ENCODE measurements around the gene AGER.

Gene AGER

GRCh38 chr6:32223258-32224235 is 39.5 kb upstream of the AGER start, which contains the start of gene NOTCH4:
Gene NOTCH4 (minus strand): TSS chr6:32224067. CDS start chr6:32223928, 139 bp downstream.
- Histone ChIP-seq H3K9me3 (ENCODE audit: insufficient read depth, low read length) (no peaks in the 10 kb centered on the region), H3K27ac (ENCODE audit: low read depth, low read length) (no peak within 1 kb of the TSS), H3F3A (ENCODE audit: insufficient read depth) (no peaks in the 10 kb centered on the region), H3K9me2 (replicated peaks; ENCODE audit: insufficient read depth, low read length) (no peaks in the 10 kb centered on the region), H3K36me3 (ENCODE audit: low read length) (no peaks in the 10 kb centered on the region), H3K27me3 (ENCODE audit: low read length) (no peaks in the 10 kb centered on the region), H4K20me1 (ENCODE audit: low read depth, low read length) (no peaks in the 10 kb centered on the region), H3K4me3 (ENCODE audit: insufficient read depth, low read length, poor library complexity, severe bottlenecking) (no peak within 1 kb of the TSS), H3K79me2 (ENCODE audit: insufficient read depth, low read length) (no peaks in the 10 kb centered on the region), H2AFZ (ENCODE audit: low read depth, low read length, severe bottlenecking) (no peak within 1 kb of the TSS), H3K4me2 (ENCODE audit: low read depth, low read length, poor library complexity, severe bottlenecking) (no peak within 1 kb of the TSS), H3K9ac (ENCODE audit: low read length) (no peak within 1 kb of the TSS)
- TF ChIP-seq CTCF (IDR thresholded peaks at IDR 0.05; ENCODE audit: insufficient read depth, low read length, poor library complexity, severe bottlenecking): no peak
- TF ChIP-seq EZH2phosphoT487 (conservative IDR thresholded peaks at IDR 0.05; ENCODE audit: low read length): no peak

DNA sequence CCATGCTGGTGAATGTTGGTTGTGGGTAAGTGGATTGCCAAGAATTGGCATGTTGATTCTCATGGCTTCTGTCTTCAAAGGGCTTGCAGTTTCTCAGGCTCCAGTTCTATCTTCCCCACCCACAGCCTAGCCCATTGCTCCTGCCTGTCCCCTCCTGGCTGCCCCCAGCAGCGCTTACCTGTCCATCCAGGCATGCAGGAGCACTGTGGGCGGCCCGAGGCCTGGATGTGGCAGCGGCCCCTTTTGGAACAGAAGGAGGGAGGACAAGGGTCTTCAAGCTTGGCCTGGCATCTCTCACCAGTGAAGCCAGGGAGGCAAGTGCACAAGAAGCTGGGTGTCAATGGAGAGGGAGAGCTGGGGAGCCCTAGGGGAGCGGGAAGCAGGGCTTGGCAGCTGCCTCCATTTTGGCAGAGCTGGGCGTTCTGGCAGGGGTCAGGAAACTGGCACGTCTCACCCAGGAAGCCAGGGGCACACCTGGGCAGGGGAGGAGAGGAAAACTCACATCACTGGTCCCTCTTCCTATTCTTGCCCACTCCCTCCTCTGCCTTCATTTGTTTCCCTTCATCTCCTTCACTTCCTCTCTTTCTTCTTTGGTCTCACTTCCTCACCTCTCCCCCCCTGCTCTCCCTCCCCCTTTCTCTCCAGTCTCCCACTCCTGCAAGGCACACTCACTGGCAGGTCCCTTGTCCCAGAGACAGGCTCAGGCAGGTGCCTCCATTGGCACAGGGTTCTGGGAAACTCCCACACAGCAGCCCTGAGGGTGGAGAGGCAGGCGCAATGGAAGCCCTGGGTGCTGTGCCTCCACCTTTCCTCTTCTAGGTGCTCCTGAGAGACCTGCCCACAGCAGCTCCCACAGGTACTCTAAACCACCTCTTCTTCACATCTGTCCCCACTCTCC is 38.5 kb upstream of the AGER start:
- Histone ChIP-seq H4K20me1 (ENCODE audit: low read depth, low read length) (no peaks in the 10 kb centered on the region), H2AFZ (ENCODE audit: low read depth, low read length, severe bottlenecking) (no peak overlapping the region), H3K4me2 (ENCODE audit: low read depth, low read length, poor library complexity, severe bottlenecking) (no peak overlapping the region), H3K9ac (ENCODE audit: low read length) (no peak overlapping the region), H3K36me3 (ENCODE audit: low read length) (no peaks in the 10 kb centered on the region), H3K9me2 (replicated peaks; ENCODE audit: insufficient read depth, low read length) (no peaks in the 10 kb centered on the region), H3K27me3 (ENCODE audit: low read length) (no peaks in the 10 kb centered on the region), H3K27ac (ENCODE audit: low read depth, low read length) (no peak overlapping the region), H3K9me3 (ENCODE audit: insufficient read depth, low read length) (no peaks in the 10 kb centered on the region), H3K79me2 (ENCODE audit: insufficient read depth, low read length) (no peaks in the 10 kb centered on the region), H3F3A (ENCODE audit: insufficient read depth) (no peaks in the 10 kb centered on the region), H3K4me3 (ENCODE audit: insufficient read depth, low read length, poor library complexity, severe bottlenecking) (no peak overlapping the region)
- TF ChIP-seq EZH2phosphoT487 (conservative IDR thresholded peaks at IDR 0.05; ENCODE audit: low read length) (no peak), CTCF (IDR thresholded peaks at IDR 0.05; ENCODE audit: insufficient read depth, low read length, poor library complexity, severe bottlenecking) (no peak)

- no peak for TF ChIP-seq EZH2phosphoT487 (conservative IDR thresholded peaks at IDR 0.05; ENCODE audit: low read length)
- TF ChIP-seq CTCF (IDR thresholded peaks at IDR 0.05; ENCODE audit: insufficient read depth, low read length, poor library complexity, severe bottlenecking): no peak
- H3K9me2 ChIP-seq (replicated peaks; ENCODE audit: insufficient read depth, low read length): no peaks in the 10 kb centered on the region
- no peak overlapping the region for H3K9ac ChIP-seq (ENCODE audit: low read length)
- H2AFZ ChIP-seq (ENCODE audit: low read depth, low read length, severe bottlenecking): no peak overlapping the region
- H3F3A ChIP-seq (ENCODE audit: insufficient read depth): no peaks in the 10 kb centered on the region
- no peak overlapping the region for H3K4me2 ChIP-seq (ENCODE audit: low read depth, low read length, poor library complexity, severe bottlenecking)
- H3K36me3 ChIP-seq (ENCODE audit: low read length): no peaks in the 10 kb centered on the region
- no peaks in the 10 kb centered on the region for H3K9me3 ChIP-seq (ENCODE audit: insufficient read depth, low read length)
- H3K27me3 ChIP-seq (ENCODE audit: low read length): no peaks in the 10 kb centered on the region
- no peaks in the 10 kb centered on the region for H3K79me2 ChIP-seq (ENCODE audit: insufficient read depth, low read length)
- no peak overlapping the region for H3K4me3 ChIP-seq (ENCODE audit: insufficient read depth, low read length, poor library complexity, severe bottlenecking)
- H4K20me1 ChIP-seq (ENCODE audit: low read depth, low read length): no peaks in the 10 kb centered on the region
- no peak overlapping the region for H3K27ac ChIP-seq (ENCODE audit: low read depth, low read length)
Measured at GRCh38 chr6:32220021-32220420, 36.0 kb upstream of the AGER start.

All from SU-DHL-6 (cell line).